OCI-LY3 (cell line): ENCODE results near the gene PLEKHB2.
A peak's percentile ranks its signal among the peaks of the same experiment; 100 is the strongest.

Experiments used
- H2AFZ ChIP-seq: fragments of 200-600, 300-600 bp; shearing (Covaris generic); 2 replicates; pipeline ENCODE4 v1.6.0; 2014; ENCODE audit warnings: antibody characterized with exemption, low read depth, low read length
- H3K27ac ChIP-seq: fragments of 200-600, 300-600 bp; sonication (generic); 2 replicates; pipeline ENCODE4 v1.5.1; 2014; ENCODE audit warnings: mild to moderate bottlenecking, low read length, moderate library complexity, mixed read lengths
- H3K27me3 ChIP-seq: fragments of 200-600, 300-600 bp; sonication (generic); 2 replicates; pipeline ENCODE4 v1.6.1; 2014; ENCODE audit warnings: low read depth, low read length, mixed read lengths
- H3K36me3 ChIP-seq: fragments of 200-600, 300-600 bp; sonication (generic); replicated peaks from 2 replicates; pipeline ENCODE3; 2014; ENCODE audit warnings: low read depth, low read length, mixed read lengths
- H3K4me1 ChIP-seq: fragments of 300-600, 200-600 bp; sonication (generic); 2 replicates; pipeline ENCODE4 v1.6.1; 2014; ENCODE audit warnings: low read length, mixed read lengths
- H3K4me2 ChIP-seq: fragments of 200-600, 300-600 bp; sonication (generic); 2 replicates; pipeline ENCODE4 v1.6.1; 2014; ENCODE audit warnings: low read length, mixed read lengths
- H3K4me3 ChIP-seq: fragments of 300-600, 200-600 bp; sonication (generic); 2 replicates; pipeline ENCODE4 v1.5.1; 2014; ENCODE audit warnings: antibody characterized with exemption, mild to moderate bottlenecking, low read length, moderate library complexity
- H3K79me2 ChIP-seq: fragments of 300-600, 200-600 bp; shearing (Covaris generic); 2 replicates; pipeline ENCODE4 v1.6.1; 2014; ENCODE audit warnings: mild to moderate bottlenecking, low read length, mixed read lengths
- H3K9ac ChIP-seq: fragments of 300-600, 200-600 bp; shearing (Covaris generic); 2 replicates; pipeline ENCODE4 v1.6.0; 2014; ENCODE audit warnings: mild to moderate bottlenecking, low read length, moderate library complexity
- H3K9me3 ChIP-seq: fragments of 200-600, 300-600 bp; shearing (Covaris generic); 2 replicates; pipeline ENCODE4 v1.6.1; 2014; ENCODE audit warnings: low read length, mixed read lengths; ENCODE audit not compliant: insufficient read depth
- H4K20me1 ChIP-seq: fragments of 200-600, 300-600 bp; sonication (generic); 2 replicates; pipeline ENCODE4 v1.6.1; 2016; ENCODE audit warnings: low read length, mixed read lengths; ENCODE audit not compliant: insufficient read depth
- CTCF ChIP-seq: fragments of 200-600, 300-600 bp; sonication (generic); IDR thresholded peaks from 2 replicates; pipeline ENCODE4 v1.5.1; 2014; ENCODE audit warnings: antibody characterized with exemption, low read length, low read depth
- EZH2phosphoT487 ChIP-seq: fragments of 200-600 bp; shearing (Covaris generic); IDR thresholded peaks from 2 replicates; pipeline ENCODE4 v1.6.1; 2018; ENCODE audit warnings: antibody characterized with exemption, mixed run types, low read depth

PLEKHB2 gene

GRCh38 chr2:131142849-131143248 is 37.7 kb downstream of the PLEKHB2 start:
- Histone ChIP-seq H3K27ac (no peak overlapping the region), H3K9me3 (no peaks in the 10 kb centered on the region), H3K4me3 (no peak overlapping the region), H3K36me3 (peaks cover 56% of the 10 kb centered on the region), H3K27me3 (no peaks in the 10 kb centered on the region), H2AFZ (no peak overlapping the region), H3K4me1 (peaks cover 24% of the 10 kb centered on the region), H3K9ac (no peak overlapping the region), H4K20me1 (peaks cover 40% of the 10 kb centered on the region), H3K4me2 (no peak overlapping the region), H3K79me2 (0 out of 2 replicates have a peak, but pooled peaks cover 4% of the 10 kb centered on the region)
- TF ChIP-seq CTCF (no peak), EZH2phosphoT487 (no peak)

- Histone ChIP-seq H3K9me3 (no peaks in the 10 kb centered on the region), H3K4me1 (peaks cover 24% of the 10 kb centered on the region), H3K4me2 (no peak overlapping the region), H3K4me3 (no peak overlapping the region), H3K79me2 (0 out of 2 replicates have a peak, but pooled peaks cover 4% of the 10 kb centered on the region), H3K36me3 (peaks cover 61% of the 10 kb centered on the region), H4K20me1 (peaks cover 40% of the 10 kb centered on the region), H3K9ac (no peak overlapping the region), H2AFZ (no peak overlapping the region), H3K27ac (no peak overlapping the region), H3K27me3 (no peaks in the 10 kb centered on the region)
- TF ChIP-seq CTCF (no peak), EZH2phosphoT487 (no peak)
Measured at GRCh38 chr2:131143803-131144202, 38.7 kb downstream of the PLEKHB2 start.

DNA sequence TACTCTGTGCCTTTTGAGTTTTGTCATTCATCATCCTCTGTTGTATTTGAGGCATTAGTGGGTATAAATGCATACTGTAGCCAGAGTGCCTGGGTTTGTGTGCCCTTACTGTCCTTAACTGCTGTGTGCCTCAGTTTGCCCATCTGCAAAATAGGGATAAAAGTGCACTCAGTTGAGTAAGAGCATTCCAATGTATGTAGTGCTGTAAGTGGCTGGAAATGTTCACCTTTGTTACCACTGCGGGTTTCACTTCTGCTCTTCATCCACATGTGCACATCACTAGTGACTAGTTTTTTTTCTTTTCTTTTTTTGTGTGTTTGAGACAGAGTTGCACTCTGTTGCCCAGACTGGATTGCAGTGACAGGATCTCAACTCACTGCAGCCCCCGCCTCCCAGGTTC is 39.9 kb downstream of the PLEKHB2 start:
- Histone ChIP-seq H3K27me3 (no peaks in the 10 kb centered on the region), H3K9ac (no peak overlapping the region), H3K79me2 (0 out of 2 replicates have a peak, but pooled peaks cover 4% of the 10 kb centered on the region), H2AFZ (no peak overlapping the region), H3K36me3 (peaks cover 66% of the 10 kb centered on the region), H3K4me3 (no peak overlapping the region), H3K27ac (peak overlapping the region; percentile 34), H3K4me1 (peaks cover 24% of the 10 kb centered on the region), H4K20me1 (peaks cover 40% of the 10 kb centered on the region), H3K4me2 (peak overlapping the region; percentile 52), H3K9me3 (no peaks in the 10 kb centered on the region)
- TF ChIP-seq CTCF (no peak), EZH2phosphoT487 (no peak)

DNA sequence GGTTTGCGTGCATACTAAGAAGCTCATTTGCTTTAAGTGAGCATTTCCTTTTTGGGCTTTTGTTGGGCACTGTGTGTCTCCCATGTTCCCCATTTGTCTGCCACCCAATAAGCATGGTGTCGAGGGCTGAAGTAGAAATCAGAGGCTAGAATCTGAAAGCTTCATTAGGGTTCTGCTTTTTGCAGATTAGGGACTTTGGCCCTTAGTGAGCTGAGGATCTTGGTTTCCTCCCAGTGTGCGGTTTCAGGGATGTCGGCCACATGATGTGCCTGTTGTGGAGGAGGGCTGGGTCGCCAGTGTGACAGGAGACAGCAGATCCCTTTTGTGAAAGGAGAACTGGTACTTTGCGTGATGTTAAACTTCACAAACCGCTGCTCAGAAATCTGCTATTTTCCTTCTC is 41.1 kb downstream of the PLEKHB2 start:
- Histone ChIP-seq H3K9me3 (no peaks in the 10 kb centered on the region), H2AFZ (no peak overlapping the region), H3K79me2 (0 out of 2 replicates have a peak, but pooled peaks cover 4% of the 10 kb centered on the region), H3K36me3 (peaks cover 62% of the 10 kb centered on the region), H3K4me1 (peaks cover 24% of the 10 kb centered on the region), H3K4me2 (0 out of 2 replicates have a peak overlapping the region, but pooled peaks have one; percentile 21), H3K9ac (no peak overlapping the region), H4K20me1 (peaks cover 40% of the 10 kb centered on the region), H3K27me3 (no peaks in the 10 kb centered on the region), H3K4me3 (no peak overlapping the region), H3K27ac (no peak overlapping the region; the same call in 1 of the 2 replicates)
- no peak for TF ChIP-seq EZH2phosphoT487
- TF ChIP-seq CTCF: no peak
